Colonic mucosa (tissue), 4 donors: Measurements from ENCODE around the gene TBX1. TPM values are rescaled to one million over a fixed set of nuclear protein-coding genes. Genes with fewer than 3 reads are reported as not detected.

ENCODE experiments used
- DNase-seq: peaks from one replicate; pipeline ENCODE4 v3.0.0-alpha.2; 2020
- H3K27ac ChIP-seq: fragments of 200-600 bp; one replicate; pipeline ENCODE4 v1.8.0; 2021
- H3K27me3 ChIP-seq: fragments of 200-600 bp; one replicate; pipeline ENCODE4 v1.8.0; 2021
- H3K36me3 ChIP-seq: fragments of 200-600 bp; one replicate; pipeline ENCODE4 v1.8.0; 2021
- H3K4me1 ChIP-seq: fragments of 200-600 bp; one replicate; pipeline ENCODE4 v1.8.0; 2021; ENCODE audit warnings: mild to moderate bottlenecking
- H3K4me3 ChIP-seq: fragments of 200-600 bp; one replicate; pipeline ENCODE4 v1.8.0; 2021
- H3K9ac ChIP-seq, 2 donors: one replicate each; pipeline ENCODE4 v1.7.0; 2013; ENCODE audit warnings: control low read depth in 2 of 2, low read depth in 2 of 2, low read length in 2 of 2
- H3K9me3 ChIP-seq: fragments of 200-600 bp; one replicate; pipeline ENCODE4 v1.8.0; 2021
- intact Hi-C: fragments of 100-400 bp; cut with DNase I; formaldehyde crosslinking; loops from one replicate; pipeline ENCODE4 v1.14.1; 2022
- total RNA-seq, 2 donors: library from RNA; stranded (reverse); fragmentation: NEBNext Ultra II Directional in 1 of 2; extraction: Animal tissue kit (Norgen Biotek cat#: 25700) in 1 of 2; gene quantifications; one replicate each; pipeline ENCODE4 v1.2.1, GENCODE V29; 2021
- TF ChIP-seq, protein P1 (sequence below): fragments of 200-600 bp; IDR thresholded peaks from one replicate; pipeline ENCODE4 v1.8.0; 2022; ENCODE audit warnings: antibody characterized with exemption, mild to moderate bottlenecking
- donor health status: healthy.
- donor health status: DM: no; HTN: no; CAD: no.
- donor health status: DM: no; HTN: no; CAD: no.

The TBX1 gene
- total RNA-seq, 2 donors from 2014 or later: 0.80 to 1.9 TPM

GRCh38 chr22:19811211-19811621, 50.6 kb downstream of the TBX1 start:
- intact Hi-C loops: no loop called here
- H3K9ac ChIP-seq: no peak overlapping the region
- H3K9me3 ChIP-seq: no peaks in the 10 kb centered on the region
- DNase-seq: peak; percentile 11
- no peak overlapping the region for H3K4me3 ChIP-seq
- H3K27ac ChIP-seq: no peak overlapping the region
- H3K27me3 ChIP-seq: no peaks in the 10 kb centered on the region
- peaks cover 1% of the 10 kb centered on the region for H3K4me1 ChIP-seq
- TF ChIP-seq, protein P1, sequence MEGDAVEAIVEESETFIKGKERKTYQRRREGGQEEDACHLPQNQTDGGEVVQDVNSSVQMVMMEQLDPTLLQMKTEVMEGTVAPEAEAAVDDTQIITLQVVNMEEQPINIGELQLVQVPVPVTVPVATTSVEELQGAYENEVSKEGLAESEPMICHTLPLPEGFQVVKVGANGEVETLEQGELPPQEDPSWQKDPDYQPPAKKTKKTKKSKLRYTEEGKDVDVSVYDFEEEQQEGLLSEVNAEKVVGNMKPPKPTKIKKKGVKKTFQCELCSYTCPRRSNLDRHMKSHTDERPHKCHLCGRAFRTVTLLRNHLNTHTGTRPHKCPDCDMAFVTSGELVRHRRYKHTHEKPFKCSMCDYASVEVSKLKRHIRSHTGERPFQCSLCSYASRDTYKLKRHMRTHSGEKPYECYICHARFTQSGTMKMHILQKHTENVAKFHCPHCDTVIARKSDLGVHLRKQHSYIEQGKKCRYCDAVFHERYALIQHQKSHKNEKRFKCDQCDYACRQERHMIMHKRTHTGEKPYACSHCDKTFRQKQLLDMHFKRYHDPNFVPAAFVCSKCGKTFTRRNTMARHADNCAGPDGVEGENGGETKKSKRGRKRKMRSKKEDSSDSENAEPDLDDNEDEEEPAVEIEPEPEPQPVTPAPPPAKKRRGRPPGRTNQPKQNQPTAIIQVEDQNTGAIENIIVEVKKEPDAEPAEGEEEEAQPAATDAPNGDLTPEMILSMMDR: no peak
- no peaks in the 10 kb centered on the region for H3K36me3 ChIP-seq

DNA sequence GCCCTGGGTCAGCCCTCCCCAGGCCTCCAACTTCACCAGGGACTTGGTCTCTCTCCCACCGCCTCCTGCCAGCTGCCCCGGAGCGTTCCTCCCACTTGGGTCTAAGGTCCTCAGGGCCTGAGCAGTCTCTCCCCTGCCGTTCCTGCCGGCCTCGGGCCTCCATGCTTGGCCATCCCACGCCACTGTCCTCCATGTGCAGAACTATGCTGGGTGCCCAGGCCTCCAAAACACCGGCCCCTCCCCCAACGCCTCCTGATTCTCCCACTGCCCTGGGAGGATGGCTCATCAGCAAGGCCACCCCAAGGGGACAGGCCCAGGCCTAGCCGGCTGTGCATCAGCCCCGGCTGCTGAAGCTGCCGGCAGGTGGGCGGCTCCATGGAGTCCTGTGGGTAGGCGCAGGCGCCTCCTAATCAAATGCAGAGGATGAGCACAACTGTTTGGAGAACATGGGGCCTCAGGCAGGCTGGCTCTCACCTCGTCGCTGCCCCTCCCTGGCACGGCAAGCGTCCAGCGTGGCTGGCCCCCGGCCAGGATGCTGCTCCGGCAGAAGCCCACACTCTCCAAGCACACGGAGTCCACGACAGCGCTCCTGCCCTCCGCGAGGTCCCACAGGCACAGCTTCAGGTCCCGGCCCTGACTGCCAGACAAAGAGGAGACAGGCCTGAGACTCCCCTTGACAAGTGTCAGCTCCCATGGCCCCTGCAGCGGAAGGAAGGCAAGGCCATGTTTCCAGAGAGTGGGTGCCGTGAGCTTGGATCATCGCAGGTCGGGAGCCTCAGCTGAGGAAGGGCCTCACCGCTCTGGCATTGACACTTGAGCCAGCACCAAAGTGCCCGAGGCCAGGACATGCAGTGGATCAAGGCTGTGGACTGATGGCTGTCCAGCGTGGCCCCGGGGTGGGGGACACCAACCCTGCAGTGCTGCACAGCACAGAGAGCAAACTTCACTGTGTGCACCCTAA, 51.5 kb downstream of the TBX1 start:
- intact Hi-C loops: no loop called here
- Histone ChIP-seq H3K4me3 (no peak overlapping the region), H3K9me3 (no peaks in the 10 kb centered on the region), H3K27me3 (no peaks in the 10 kb centered on the region), H3K4me1 (no peaks in the 10 kb centered on the region), H3K9ac (no peak overlapping the region), H3K36me3 (no peaks in the 10 kb centered on the region), H3K27ac (no peak overlapping the region)
- DNase-seq: peak; percentile 13
- TF ChIP-seq, protein P1: no peak

DNA sequence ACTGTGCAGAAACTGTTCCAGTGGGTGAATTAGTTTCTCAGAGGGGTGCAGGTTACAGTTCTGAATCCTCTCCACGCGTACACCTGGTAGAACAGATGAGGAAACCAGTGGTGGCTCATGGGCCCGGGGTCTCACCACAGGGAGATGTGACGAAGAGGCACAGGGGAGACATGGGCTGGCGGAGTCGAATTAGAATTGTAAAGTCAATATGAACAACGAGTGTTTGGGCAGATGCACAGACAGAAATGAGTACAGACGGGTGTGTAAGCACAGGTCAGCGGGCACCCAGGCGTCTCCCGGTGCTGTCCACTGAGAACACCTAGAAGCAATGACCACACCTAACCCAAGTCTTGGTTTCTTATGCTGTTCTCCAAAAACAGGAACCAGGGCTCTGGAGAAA, 52.3 kb downstream of the TBX1 start:
- H3K9ac ChIP-seq: no peak overlapping the region
- TF ChIP-seq, protein P1: no peak
- DNase-seq: peak; percentile 11
- no peaks in the 10 kb centered on the region for H3K4me1 ChIP-seq
- H3K9me3 ChIP-seq: no peaks in the 10 kb centered on the region
- H3K27ac ChIP-seq: no peak overlapping the region
- H3K36me3 ChIP-seq: no peaks in the 10 kb centered on the region
- intact Hi-C loops: no loop called here
- no peak overlapping the region for H3K4me3 ChIP-seq
- no peaks in the 10 kb centered on the region for H3K27me3 ChIP-seq

GRCh38 chr22:19814428-19814827, 53.9 kb downstream of the TBX1 start:
- no peaks in the 10 kb centered on the region for H3K4me1 ChIP-seq
- H3K36me3 ChIP-seq: no peaks in the 10 kb centered on the region
- H3K27me3 ChIP-seq: no peaks in the 10 kb centered on the region
- no peak overlapping the region for H3K4me3 ChIP-seq
- no peak overlapping the region for H3K9ac ChIP-seq
- no peak overlapping the region for H3K27ac ChIP-seq
- no peaks in the 10 kb centered on the region for H3K9me3 ChIP-seq
- no peak for DNase-seq
- intact Hi-C loops: no loop called here
- TF ChIP-seq, protein P1: no peak

DNA sequence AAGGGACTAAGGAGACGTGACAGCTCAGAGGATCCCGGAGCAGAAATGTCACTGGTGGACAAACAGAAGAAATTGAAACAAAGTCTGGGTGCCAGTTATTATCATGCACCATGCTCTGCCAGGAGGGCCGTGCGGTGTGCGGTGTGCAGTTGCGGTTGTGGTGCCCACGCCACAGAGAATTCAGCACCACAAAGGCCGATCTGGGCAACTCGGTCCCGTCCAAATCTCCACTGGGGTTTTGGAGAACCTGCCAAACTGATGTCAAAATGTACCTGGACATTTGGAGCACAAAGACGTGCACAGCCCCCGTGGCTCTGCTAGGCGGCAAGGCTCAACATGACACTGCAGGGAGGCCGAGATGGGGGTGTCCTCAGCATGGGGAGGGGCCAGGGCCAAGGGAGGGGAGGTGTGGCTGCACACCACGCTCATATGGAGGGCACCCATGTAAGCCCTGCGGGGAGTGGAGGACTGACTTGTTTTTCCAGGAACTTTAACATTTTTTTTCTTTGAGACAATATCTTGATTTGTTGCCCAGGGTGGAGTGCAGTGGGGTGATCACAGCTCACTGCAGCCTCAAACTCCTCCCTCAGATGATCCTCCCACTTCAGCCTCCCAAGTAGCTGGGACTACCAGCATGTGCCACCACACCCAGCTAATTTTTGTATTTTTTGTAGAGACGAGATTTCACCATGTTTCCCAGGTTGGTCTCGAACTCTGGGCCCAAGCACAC, 54.7 kb downstream of the TBX1 start:
- no peak for DNase-seq
- no peaks in the 10 kb centered on the region for H3K36me3 ChIP-seq
- H3K9ac ChIP-seq: no peak overlapping the region
- no peak overlapping the region for H3K27ac ChIP-seq
- no peaks in the 10 kb centered on the region for H3K9me3 ChIP-seq
- no peaks in the 10 kb centered on the region for H3K4me1 ChIP-seq
- TF ChIP-seq, protein P1: no peak
- intact Hi-C loops: no loop called here
- H3K4me3 ChIP-seq: no peak overlapping the region
- no peaks in the 10 kb centered on the region for H3K27me3 ChIP-seq
